Camera-type eye (tissue), 1 donor: ENCODE measurements around the gene TFRC. TPM values are rescaled to one million over a fixed set of nuclear protein-coding genes. Genes with fewer than 3 reads are reported as not detected.

Source experiments
- total RNA-seq: library from RNA; depleted of rRNA; stranded (reverse); fragments of >200 nt; gene quantifications from one replicate; pipeline ENCODE4 v1.2.3, GENCODE V29; 2014

Gene TFRC
- total RNA-seq = 99.2 TPM

DNA sequence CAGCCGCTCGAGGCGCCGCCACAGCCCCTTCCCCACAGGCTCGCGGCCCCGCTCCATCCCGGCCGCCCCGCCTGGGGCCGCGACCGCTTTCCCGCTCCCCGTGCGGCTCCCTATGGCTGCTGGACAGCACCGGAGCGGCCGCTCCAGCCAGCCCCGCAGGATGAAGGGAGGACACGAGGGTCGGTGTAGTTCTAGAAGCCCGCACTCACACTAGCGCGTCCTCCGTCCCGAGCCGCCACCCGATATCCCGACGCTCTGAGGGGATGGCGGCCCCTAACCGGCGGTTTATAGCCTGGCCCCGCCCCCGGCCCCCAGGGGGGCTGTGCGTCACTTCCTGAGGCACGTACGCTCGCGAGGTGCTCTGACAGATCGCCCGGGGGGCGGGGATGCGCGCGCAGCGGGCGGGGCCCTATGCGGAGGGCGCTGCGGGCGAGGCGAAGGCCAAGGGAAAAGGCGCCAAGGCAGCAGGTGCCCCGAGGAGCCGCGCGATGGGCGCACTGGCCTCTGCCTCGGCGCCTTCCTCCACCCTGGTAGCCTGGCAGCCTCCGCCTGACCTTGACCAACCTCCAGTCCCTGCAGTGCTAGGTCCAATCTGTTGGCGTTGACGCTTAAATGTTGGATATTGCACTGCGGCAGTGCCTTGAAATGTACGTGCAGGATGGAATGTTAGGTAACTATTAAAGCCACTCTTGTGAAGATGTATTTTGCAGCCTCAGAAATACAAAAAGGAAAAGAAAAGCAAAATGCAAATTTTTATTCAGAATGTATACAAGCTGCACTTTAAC lies at the start of gene TFRC:
Gene TFRC (minus strand): TSS at position 257 of the 785 bp plus-strand sequence. CDS start 4,991 bp downstream, outside the sequence.

Other genes with a start within 250 kb of the TFRC start
- gene TNK2, start 173.5 kb downstream of the TFRC start, total RNA-seq = 17.6 TPM
- not detected for gene ZDHHC19, start 129.3 kb upstream of the TFRC start, total RNA-seq
- 0.77 TPM for gene SLC51A, start 134.4 kb upstream of the TFRC start, total RNA-seq
- 48.7 TPM for gene PCYT1A, start 205.6 kb upstream of the TFRC start, total RNA-seq
- 14.8 TPM for gene DYNLT2B, start 236.2 kb upstream of the TFRC start, total RNA-seq